RWPE2 (cell line): ENCODE results near the gene LIPA.
"Not testable (repeated sequence)": the region's sequence is repeated elsewhere in the genome, so short reads cannot be mapped to it uniquely, and the experiment has no call there.

Source experiments
- ATAC-seq: fragments of 200-7000 bp; cut with Tn5 transposase; 3 replicates; pipeline ENCODE4 v1.9.1; 2021; ENCODE audit warnings: low read depth
- DNase-seq: peaks from one replicate; pipeline ENCODE4 v3.0.0-alpha.2; 2020; ENCODE audit warnings: low spot score
- H3K27ac ChIP-seq: fragments of 450-650 bp; 2 replicates; pipeline ENCODE4 v1.5.1; 2017; ENCODE audit warnings: mild to moderate bottlenecking; ENCODE audit not compliant: poor library complexity, severe bottlenecking
- H3K27me3 ChIP-seq: fragments of 250-450 bp; sonication (Bioruptor Pico); 2 replicates; pipeline ENCODE4 v1.5.1; 2021; ENCODE audit warnings: mild to moderate bottlenecking, moderate library complexity; ENCODE audit not compliant: insufficient read depth, poor library complexity, severe bottlenecking
- H3K36me3 ChIP-seq: fragments of 250-450 bp; sonication (Bioruptor Pico); 2 replicates; pipeline ENCODE4 v1.5.1; 2020; ENCODE audit warnings: low read depth, mild to moderate bottlenecking, moderate library complexity
- H3K4me1 ChIP-seq: fragments of 250-450 bp; sonication (Bioruptor Pico); 2 replicates; pipeline ENCODE4 v1.5.1; 2021; ENCODE audit warnings: mild to moderate bottlenecking, moderate library complexity; ENCODE audit not compliant: insufficient read depth, poor library complexity, severe bottlenecking
- H3K4me3 ChIP-seq: fragments of 250-450 bp; sonication (Bioruptor Pico); 2 replicates; pipeline ENCODE4 v1.5.1; 2021; ENCODE audit warnings: mild to moderate bottlenecking, moderate library complexity; ENCODE audit not compliant: severe bottlenecking
- H3K9me3 ChIP-seq: fragments of 250-450 bp; sonication (Bioruptor Pico); 2 replicates; pipeline ENCODE4 v1.5.1; 2021; ENCODE audit warnings: mild to moderate bottlenecking, moderate library complexity; ENCODE audit not compliant: severe bottlenecking
- TF ChIP-seq, protein P1 (sequence below): fragments of 450-650 bp; IDR thresholded peaks from one replicate; pipeline ENCODE4 v1.5.1; 2017; ENCODE audit warnings: mild to moderate bottlenecking, moderate library complexity; ENCODE audit not compliant: poor library complexity, severe bottlenecking

Gene LIPA

DNA sequence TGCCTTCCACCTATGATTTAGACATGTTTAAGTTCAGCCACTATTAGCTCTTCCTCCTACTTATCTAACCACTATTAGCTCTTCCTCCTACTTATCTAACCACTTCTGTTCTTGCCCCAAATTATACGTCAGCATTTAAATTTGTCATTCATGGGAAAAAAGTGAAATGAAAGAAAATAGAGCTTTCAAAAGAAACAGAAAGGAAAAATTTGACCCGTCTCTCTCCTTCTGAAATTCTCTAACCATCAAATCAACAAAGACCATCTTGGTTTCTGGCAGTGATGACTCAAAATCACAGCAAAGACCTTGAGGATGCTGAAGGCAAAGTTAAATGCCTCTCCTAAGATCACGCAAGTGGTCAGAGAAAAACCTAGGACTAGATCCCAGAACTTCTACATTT lies 2.6 kb downstream of the LIPA start:
- Histone ChIP-seq H3K27me3 (no peaks in the 10 kb centered on the region), H3K4me3 (no peak overlapping the region), H3K27ac (no peak overlapping the region), H3K36me3 (no peaks in the 10 kb centered on the region; the same call in none of the 2 replicates), H3K9me3 (no peaks in the 10 kb centered on the region), H3K4me1 (no peaks in the 10 kb centered on the region)
- TF ChIP-seq, protein P1, sequence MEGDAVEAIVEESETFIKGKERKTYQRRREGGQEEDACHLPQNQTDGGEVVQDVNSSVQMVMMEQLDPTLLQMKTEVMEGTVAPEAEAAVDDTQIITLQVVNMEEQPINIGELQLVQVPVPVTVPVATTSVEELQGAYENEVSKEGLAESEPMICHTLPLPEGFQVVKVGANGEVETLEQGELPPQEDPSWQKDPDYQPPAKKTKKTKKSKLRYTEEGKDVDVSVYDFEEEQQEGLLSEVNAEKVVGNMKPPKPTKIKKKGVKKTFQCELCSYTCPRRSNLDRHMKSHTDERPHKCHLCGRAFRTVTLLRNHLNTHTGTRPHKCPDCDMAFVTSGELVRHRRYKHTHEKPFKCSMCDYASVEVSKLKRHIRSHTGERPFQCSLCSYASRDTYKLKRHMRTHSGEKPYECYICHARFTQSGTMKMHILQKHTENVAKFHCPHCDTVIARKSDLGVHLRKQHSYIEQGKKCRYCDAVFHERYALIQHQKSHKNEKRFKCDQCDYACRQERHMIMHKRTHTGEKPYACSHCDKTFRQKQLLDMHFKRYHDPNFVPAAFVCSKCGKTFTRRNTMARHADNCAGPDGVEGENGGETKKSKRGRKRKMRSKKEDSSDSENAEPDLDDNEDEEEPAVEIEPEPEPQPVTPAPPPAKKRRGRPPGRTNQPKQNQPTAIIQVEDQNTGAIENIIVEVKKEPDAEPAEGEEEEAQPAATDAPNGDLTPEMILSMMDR = no peak
- ATAC-seq (no peak), DNase-seq (no peak)

DNA sequence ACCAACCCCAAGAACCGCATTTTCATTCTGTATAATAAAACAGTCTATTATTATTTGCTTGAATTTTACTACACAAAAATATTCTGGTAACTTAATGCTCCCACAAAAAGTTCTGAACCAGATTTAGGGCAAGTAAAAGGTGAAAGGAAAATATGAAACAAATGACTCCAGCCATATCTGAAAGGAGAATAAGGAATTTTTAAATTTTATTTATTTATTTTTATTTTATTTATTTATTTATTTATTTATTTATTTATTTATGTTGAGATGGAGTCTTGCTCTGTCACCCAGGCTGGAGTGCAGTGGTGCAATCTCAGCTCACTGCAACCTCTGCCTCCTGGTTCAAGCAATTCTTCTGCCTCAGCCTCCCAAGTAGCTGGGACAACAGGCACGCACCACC lies 4.0 kb downstream of the LIPA start:
- H3K9me3 ChIP-seq, ATAC-seq, H3K36me3 ChIP-seq, H3K27me3 ChIP-seq, DNase-seq, H3K4me3 ChIP-seq, H3K27ac ChIP-seq, H3K4me1 ChIP-seq: not testable (repeated sequence)

DNA sequence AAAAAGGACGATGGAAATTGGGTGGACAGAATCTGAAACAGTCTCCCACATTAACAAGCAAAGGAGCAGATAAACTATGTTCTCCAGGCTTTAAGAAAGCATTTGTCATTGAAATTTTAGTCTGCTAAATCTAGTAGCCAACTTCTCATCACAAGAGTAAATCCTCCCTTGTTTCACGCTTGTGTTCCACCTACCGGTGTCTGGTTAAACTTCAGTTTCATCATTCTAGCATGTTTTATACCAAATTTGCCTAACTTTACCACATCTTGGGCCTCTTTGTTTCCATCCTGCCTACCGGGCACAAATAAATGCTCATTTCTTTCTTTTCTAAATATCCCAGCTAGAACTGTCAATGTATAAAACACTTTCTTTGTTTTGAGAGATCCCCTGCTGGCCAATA lies 5.8 kb downstream of the LIPA start:
- no peaks in the 10 kb centered on the region for H3K9me3 ChIP-seq
- H3K4me3 ChIP-seq = no peak overlapping the region
- DNase-seq = no peak
- H3K36me3 ChIP-seq = no peaks in the 10 kb centered on the region; the same call in none of the 2 replicates
- H3K27me3 ChIP-seq = no peaks in the 10 kb centered on the region
- TF ChIP-seq, protein P1 = no peak
- H3K27ac ChIP-seq = no peak overlapping the region
- no peak for ATAC-seq
- peaks cover 15% of the 10 kb centered on the region for H3K4me1 ChIP-seq

DNA sequence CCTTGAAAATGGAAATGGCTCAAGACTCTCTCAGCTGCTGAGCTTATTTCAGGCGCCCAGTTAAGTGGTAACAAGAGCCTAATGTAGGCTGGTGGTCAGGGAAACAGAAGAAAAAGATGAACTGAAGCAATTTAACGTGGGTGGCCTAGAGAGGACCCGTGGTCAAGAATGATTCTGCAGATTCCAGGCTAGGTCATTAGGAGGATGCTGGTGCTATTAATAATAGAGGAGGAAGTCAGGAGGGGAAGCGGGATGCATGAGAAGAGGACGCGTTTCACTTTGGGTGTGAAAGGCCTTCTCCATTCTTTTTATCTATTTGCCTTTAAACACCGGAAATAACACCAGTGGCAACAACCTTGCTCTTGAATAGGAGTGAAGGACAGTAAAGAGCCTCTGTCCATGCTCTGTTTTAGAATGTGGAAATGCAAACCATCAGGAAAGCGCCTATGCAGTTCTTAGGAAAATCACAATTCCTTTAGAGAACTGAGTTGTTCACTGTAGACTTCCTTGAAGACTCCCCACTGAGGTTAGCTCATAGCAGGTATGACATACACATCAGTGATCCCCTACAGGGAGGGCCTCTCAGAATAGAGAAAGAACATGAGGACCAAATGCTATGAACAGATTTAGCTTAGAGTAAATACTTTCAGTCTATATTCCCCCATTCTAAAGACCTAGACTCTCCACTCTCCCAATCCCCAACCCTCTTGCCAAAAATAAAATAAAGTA lies 8.6 kb downstream of the LIPA start:
- Histone ChIP-seq H3K27me3 (no peaks in the 10 kb centered on the region), H3K4me1 (peaks cover 15% of the 10 kb centered on the region), H3K4me3 (no peak overlapping the region), H3K27ac (peak overlapping the region; percentile 29), H3K36me3 (peaks cover 4% of the 10 kb centered on the region), H3K9me3 (no peaks in the 10 kb centered on the region)
- TF ChIP-seq, protein P1 = no peak
- no peak for DNase-seq
- no peak for ATAC-seq

DNA sequence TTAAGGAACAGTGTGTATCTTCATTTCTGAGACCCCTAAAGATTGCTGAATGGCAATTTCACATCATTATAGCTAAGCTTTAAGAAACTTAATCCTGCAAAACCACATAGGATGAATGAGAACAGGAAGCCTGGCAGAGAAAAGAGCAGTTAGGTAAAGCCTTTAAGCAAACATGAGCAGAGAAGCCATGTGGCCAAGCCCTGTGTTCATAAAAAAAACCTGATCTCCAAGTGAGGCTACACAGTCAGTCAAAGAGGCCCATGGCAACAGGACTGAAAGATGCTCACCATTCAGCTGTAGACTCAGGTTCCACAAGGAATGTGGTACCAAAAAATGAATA lies 9.3 kb downstream of the LIPA start:
- ATAC-seq (peak; percentile 58; the same call in 2 of the 3 replicates), DNase-seq (no peak)
- no peak overlapping the region for H3K4me3 ChIP-seq
- no peaks in the 10 kb centered on the region for H3K27me3 ChIP-seq
- peak overlapping the region; percentile 29 for H3K27ac ChIP-seq
- no peaks in the 10 kb centered on the region for H3K9me3 ChIP-seq
- H3K36me3 ChIP-seq = peaks cover 4% of the 10 kb centered on the region
- TF ChIP-seq, protein P1 = no peak
- peaks cover 15% of the 10 kb centered on the region for H3K4me1 ChIP-seq
